Liver (tissue), 3 donors: ENCODE measurements around the gene OBP2B.
"Not testable (repeated sequence)": the region's sequence is repeated elsewhere in the genome, so short reads cannot be mapped to it uniquely, and the experiment has no call there.

Experiments
- ATF3 ChIP-seq: IDR thresholded peaks from 2 replicates; pipeline ENCODE4 v1.6.1; 2016; ENCODE audit warnings: antibody characterized with exemption
- EGR1 ChIP-seq, 2 donors: IDR thresholded peaks; 2 replicates each; pipeline ENCODE4 v1.6.1; 2016 to 2018; ENCODE audit warnings: antibody characterized with exemption in 2 of 2, low read depth in 2 of 2
- GABPA ChIP-seq, 2 donors: IDR thresholded peaks in 1 of 2; conservative IDR thresholded peaks in 1 of 2; 2 replicates each; pipeline ENCODE4 v1.6.1; 2016; ENCODE audit warnings: antibody characterized with exemption in 2 of 2, mild to moderate bottlenecking in 1 of 2, moderate library complexity in 1 of 2
- HNF4A ChIP-seq, 2 donors: conservative IDR thresholded peaks; 2 replicates each; pipeline ENCODE4 v1.6.1; 2016; ENCODE audit warnings: antibody characterized with exemption in 2 of 2, mild to moderate bottlenecking in 2 of 2
- JUND ChIP-seq, 2 donors: IDR thresholded peaks; 2 replicates each; pipeline ENCODE4 v1.6.1; 2016; ENCODE audit warnings: antibody characterized with exemption in 2 of 2
- MAX ChIP-seq: IDR thresholded peaks from 2 replicates; pipeline ENCODE4 v1.6.1; 2016; ENCODE audit warnings: antibody characterized with exemption
- RAD21 ChIP-seq, 2 donors: IDR thresholded peaks; 2 replicates each; pipeline ENCODE4 v1.6.1; 2016; ENCODE audit warnings: antibody characterized with exemption in 2 of 2, mild to moderate bottlenecking in 2 of 2
- RXRA ChIP-seq, 2 donors: IDR thresholded peaks; 2 replicates each; pipeline ENCODE4 v1.6.1; 2017 to 2018; ENCODE audit warnings: antibody characterized with exemption in 2 of 2, mild to moderate bottlenecking in 1 of 2
- SP1 ChIP-seq: IDR thresholded peaks from 2 replicates; pipeline ENCODE4 v1.6.1; 2018; ENCODE audit warnings: antibody characterized with exemption, mild to moderate bottlenecking
- TAF1 ChIP-seq: conservative IDR thresholded peaks from 2 replicates; pipeline ENCODE4 v1.6.1; 2016; ENCODE audit warnings: antibody characterized with exemption, mild to moderate bottlenecking
- YY1 ChIP-seq: IDR thresholded peaks from 2 replicates; pipeline ENCODE4 v1.6.1; 2016; ENCODE audit warnings: antibody characterized with exemption, mild to moderate bottlenecking
- TF ChIP-seq, protein P1 (sequence below): IDR thresholded peaks from 2 replicates; pipeline ENCODE4 v1.6.1; 2016; ENCODE audit warnings: antibody characterized with exemption, mild to moderate bottlenecking
- TF ChIP-seq, protein P2 (sequence below): fragments of 150-350 bp; IDR thresholded peaks from 2 replicates; pipeline ENCODE4 v1.5.1; 2017; ENCODE audit warnings: improper control_type of control experiment, low read depth, low read length; ENCODE audit not compliant: missing input control
- TF ChIP-seq, protein P3 (sequence below): IDR thresholded peaks from 2 replicates; pipeline ENCODE4 v1.6.1; 2016; ENCODE audit warnings: antibody characterized with exemption
- donor health status: healthy.
- donor health status: healthy.

DNA sequence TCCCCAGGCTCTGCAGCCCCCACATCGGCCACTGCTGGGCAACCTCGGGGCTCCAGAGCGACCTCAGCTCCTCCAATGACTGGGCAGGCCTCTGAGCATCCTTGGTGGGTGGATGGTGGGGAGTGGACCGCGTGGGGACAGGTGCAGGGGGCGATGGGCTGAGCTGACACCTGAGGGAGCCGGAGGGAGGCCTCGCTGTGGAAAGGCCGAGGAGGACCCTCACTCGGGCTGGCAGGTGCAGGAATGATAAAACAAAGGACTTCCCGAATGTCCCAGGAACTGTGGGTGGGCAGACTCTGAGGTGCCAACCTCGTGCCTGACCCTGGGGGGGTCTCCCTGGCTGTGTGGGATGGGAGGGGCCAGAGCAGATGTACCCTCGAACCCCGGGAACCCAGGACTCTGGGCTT lies 3.6 kb downstream of the OBP2B start:
- TF ChIP-seq, protein P1, sequence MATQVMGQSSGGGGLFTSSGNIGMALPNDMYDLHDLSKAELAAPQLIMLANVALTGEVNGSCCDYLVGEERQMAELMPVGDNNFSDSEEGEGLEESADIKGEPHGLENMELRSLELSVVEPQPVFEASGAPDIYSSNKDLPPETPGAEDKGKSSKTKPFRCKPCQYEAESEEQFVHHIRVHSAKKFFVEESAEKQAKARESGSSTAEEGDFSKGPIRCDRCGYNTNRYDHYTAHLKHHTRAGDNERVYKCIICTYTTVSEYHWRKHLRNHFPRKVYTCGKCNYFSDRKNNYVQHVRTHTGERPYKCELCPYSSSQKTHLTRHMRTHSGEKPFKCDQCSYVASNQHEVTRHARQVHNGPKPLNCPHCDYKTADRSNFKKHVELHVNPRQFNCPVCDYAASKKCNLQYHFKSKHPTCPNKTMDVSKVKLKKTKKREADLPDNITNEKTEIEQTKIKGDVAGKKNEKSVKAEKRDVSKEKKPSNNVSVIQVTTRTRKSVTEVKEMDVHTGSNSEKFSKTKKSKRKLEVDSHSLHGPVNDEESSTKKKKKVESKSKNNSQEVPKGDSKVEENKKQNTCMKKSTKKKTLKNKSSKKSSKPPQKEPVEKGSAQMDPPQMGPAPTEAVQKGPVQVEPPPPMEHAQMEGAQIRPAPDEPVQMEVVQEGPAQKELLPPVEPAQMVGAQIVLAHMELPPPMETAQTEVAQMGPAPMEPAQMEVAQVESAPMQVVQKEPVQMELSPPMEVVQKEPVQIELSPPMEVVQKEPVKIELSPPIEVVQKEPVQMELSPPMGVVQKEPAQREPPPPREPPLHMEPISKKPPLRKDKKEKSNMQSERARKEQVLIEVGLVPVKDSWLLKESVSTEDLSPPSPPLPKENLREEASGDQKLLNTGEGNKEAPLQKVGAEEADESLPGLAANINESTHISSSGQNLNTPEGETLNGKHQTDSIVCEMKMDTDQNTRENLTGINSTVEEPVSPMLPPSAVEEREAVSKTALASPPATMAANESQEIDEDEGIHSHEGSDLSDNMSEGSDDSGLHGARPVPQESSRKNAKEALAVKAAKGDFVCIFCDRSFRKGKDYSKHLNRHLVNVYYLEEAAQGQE = not testable (repeated sequence)
- TF ChIP-seq JUND (IDR thresholded peaks at IDR 0.05); MAX; RAD21 (IDR thresholded peaks at IDR 0.05); TAF1; YY1; RXRA (IDR thresholded peaks at IDR 0.05); SP1; GABPA (IDR thresholded peaks at IDR 0.05 in 1 of 2, conservative IDR thresholded peaks at IDR 0.05 in 1 of 2); EGR1 (IDR thresholded peaks at IDR 0.05; ENCODE audit: low read depth in 2 of 2); ATF3; HNF4A (conservative IDR thresholded peaks at IDR 0.05): not testable (repeated sequence)
- TF ChIP-seq, protein P2, sequence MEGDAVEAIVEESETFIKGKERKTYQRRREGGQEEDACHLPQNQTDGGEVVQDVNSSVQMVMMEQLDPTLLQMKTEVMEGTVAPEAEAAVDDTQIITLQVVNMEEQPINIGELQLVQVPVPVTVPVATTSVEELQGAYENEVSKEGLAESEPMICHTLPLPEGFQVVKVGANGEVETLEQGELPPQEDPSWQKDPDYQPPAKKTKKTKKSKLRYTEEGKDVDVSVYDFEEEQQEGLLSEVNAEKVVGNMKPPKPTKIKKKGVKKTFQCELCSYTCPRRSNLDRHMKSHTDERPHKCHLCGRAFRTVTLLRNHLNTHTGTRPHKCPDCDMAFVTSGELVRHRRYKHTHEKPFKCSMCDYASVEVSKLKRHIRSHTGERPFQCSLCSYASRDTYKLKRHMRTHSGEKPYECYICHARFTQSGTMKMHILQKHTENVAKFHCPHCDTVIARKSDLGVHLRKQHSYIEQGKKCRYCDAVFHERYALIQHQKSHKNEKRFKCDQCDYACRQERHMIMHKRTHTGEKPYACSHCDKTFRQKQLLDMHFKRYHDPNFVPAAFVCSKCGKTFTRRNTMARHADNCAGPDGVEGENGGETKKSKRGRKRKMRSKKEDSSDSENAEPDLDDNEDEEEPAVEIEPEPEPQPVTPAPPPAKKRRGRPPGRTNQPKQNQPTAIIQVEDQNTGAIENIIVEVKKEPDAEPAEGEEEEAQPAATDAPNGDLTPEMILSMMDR = not testable (repeated sequence)
- TF ChIP-seq, protein P3, sequence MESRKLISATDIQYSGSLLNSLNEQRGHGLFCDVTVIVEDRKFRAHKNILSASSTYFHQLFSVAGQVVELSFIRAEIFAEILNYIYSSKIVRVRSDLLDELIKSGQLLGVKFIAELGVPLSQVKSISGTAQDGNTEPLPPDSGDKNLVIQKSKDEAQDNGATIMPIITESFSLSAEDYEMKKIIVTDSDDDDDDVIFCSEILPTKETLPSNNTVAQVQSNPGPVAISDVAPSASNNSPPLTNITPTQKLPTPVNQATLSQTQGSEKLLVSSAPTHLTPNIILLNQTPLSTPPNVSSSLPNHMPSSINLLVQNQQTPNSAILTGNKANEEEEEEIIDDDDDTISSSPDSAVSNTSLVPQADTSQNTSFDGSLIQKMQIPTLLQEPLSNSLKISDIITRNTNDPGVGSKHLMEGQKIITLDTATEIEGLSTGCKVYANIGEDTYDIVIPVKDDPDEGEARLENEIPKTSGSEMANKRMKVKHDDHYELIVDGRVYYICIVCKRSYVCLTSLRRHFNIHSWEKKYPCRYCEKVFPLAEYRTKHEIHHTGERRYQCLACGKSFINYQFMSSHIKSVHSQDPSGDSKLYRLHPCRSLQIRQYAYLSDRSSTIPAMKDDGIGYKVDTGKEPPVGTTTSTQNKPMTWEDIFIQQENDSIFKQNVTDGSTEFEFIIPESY = not testable (repeated sequence)
